IPS-11a (cell line): Measurements from ENCODE around the gene ZNF75A.
A peak's percentile ranks its signal among the peaks of the same experiment; 100 is the strongest.
"Not testable (repeated sequence)": the region's sequence is repeated elsewhere in the genome, so short reads cannot be mapped to it uniquely, and the experiment has no call there.

ENCODE experiments used
- H3K4me3 ChIP-seq: one replicate; pipeline ENCODE4 v1.5.1; 2013; ENCODE audit warnings: low read depth, low read length, control low read depth

The ZNF75A gene

DNA sequence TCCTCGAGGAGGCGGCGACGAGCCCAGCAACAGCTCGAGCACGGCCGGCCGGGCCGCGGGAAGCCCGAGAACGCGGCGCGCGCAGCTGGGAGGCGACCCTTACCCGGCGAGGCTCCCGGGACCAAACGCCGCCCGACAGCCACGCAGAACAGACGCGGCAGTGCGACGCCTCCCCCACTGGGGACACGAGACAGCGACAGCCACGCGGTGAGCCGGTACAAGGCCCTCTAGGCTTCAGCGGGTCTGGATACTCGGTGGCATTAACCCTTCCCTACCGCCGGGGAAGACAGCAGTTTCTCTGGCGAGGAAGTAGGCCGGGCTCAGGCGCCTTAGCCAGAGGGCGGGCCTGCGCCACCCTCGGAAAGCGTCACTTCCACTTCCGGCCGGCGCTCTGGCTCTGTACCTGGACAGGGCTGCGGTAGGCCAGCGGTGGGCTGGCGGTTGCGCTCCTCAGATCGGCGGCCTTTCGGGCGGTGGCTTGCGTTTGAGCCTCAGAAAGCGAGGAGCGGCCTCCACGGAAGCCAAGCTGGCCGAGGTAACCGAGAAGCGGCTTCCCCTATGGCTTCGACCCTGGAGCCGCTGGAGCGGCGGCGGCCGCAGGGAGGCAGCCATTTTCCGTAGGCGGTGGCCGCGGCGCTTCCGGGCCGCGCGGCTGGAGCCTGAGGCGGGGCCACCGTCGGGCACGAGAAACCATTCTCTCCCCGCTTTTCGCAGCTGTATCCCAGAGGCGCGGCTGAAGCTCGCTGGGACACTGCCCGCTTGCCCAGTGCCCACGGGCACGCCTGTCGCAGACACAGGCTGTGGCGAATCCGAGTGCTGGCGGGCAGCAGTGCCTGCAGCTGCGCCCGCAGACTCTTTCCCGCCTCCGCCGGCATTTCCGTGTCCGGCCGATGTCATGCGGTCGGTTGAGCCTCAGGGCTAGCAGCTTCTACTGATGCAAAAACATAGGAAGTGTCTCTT lies at the start of gene ZNF75A, which contains the start of gene TIGD7:
ZNF75A (plus strand) TSS at position 389 of the 960 bp plus-strand sequence. CDS start 2,932 bp downstream, outside the sequence.
TIGD7 (minus strand) TSS at position 322 of the 960 bp plus-strand sequence. CDS start 4,816 bp downstream, outside the sequence.
- H3K4me3 ChIP-seq, result peak within 1 kb of the TSS; percentile 77

- H3K4me3 ChIP-seq, result no peak within 1 kb of the TSS
These were observed 49.0 kb upstream of the ZNF75A start, which contains the start of gene MEFV for GRCh38 chr16:3256146-3256865. TSS of gene MEFV (minus strand) at chr16:3256633. CDS start at chr16:3256587, 46 bp downstream.

GRCh38 chr16:3256866-3257465 lies 48.3 kb upstream of the ZNF75A start:
- no peak overlapping the region for H3K4me3 ChIP-seq

GRCh38 chr16:3259836-3260235 lies 45.5 kb upstream of the ZNF75A start:
- H3K4me3 ChIP-seq, result no peak overlapping the region

DNA sequence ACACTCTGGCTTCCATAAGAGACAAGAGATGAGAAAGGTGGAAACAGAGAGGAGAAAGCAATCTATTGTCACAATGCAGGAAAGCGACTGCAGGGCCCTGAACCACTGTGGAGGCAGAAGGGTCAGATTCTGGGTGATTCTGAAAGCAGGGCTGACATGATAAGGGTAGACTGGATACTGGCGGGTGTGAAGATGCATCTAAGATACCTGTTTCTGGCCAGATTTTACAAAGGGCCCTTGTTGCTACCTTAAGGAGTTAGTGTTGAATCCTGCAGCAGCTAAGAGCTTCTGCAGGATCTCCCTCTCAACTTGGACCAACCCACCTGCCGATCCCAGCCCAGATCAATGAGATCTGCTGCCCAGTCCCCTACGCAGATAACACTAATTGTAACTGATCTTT lies 42.8 kb upstream of the ZNF75A start:
- H3K4me3 ChIP-seq, result no peak overlapping the region

DNA sequence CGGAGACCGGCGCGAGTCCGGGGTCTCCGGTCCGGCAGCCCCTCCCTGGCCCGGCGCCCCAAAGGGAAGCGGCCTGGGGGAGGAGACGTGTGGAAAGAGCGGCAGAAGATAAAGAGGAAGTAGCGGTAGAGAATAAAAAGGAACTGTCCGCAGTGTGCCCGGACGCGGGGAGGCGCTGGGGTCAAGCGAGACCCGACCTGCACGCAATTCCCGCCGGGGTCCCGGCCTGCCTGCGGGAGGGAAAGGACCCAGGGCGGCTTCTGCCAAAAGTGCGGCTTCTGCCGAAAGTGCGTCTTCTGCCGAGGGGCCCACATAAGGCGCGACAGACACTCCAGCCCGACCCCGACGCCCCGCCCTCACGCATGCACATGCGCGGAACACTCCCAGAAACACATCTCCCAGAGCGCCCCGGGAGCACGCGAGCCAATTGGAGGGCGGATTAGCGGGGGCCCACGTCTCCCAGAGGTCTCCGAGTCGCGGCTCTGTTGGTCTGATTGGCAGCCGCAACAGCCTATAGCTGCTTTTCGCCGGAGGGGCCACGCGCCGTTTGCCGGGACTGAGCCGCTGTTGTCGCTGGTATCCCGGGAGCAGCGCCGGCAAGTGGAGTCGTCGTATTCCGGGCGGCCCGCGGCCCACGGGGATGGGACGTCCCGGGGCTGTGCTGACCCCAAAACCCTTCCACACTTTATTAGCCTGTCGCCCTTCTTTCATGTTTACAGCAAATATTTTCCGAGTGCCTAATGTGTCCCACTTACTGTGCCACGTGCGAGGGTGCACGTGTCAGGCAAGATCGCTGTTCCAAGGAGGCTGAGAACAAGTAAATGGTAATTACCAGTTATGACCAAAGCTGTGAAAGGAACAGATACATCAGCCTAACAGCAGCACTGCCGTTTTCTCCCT lies 40.9 kb upstream of the ZNF75A start:
- peak overlapping the region; percentile 62 for H3K4me3 ChIP-seq

- H3K4me3 ChIP-seq, result no peak overlapping the region
These were observed 38.3 kb upstream of the ZNF75A start for GRCh38 chr16:3266873-3267537.

GRCh38 chr16:3268294-3268693 lies 37.0 kb upstream of the ZNF75A start:
- no peak overlapping the region for H3K4me3 ChIP-seq

DNA sequence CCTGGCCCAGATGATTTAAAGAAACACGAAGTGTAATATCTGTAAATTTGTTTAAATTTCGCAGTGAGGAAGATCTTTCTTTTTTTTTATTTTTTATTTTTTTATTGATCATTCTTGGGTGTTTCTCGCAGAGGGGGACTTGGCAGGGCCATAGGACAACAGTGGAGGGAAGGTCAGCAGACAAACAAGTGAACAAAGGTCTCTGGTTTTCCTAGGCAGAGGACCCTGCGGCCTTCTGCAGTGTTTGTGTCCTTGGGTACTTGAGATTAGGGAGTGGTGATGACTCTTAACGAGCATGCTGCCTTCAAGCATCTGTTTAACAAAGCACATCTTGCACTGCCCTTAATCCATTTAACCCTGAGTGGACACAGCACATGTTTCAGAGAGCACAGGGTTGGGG lies 34.6 kb upstream of the ZNF75A start:
- not testable (repeated sequence) for H3K4me3 ChIP-seq

DNA sequence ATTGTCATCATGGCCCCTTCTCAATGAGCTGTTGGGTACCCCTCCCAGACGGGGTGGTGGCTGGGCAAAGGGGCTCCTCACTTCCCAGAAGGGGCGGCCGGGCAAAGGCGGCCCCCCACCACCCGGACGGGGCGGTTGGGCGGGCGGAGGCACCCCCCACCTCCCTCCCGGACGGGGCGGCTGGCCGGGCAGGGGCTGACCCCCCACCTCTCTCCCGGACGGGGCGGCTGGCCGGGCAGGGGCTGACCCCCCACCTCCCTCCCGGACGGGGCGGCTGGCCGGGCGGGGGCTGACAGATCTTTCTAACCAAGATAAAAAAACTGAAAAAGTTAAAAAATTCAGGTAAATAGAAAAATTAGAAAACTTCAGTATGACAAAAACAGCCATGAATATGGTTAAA lies 34.0 kb upstream of the ZNF75A start:
- not testable (repeated sequence) for H3K4me3 ChIP-seq

- no peak overlapping the region for H3K4me3 ChIP-seq
These were observed 30.8 kb upstream of the ZNF75A start for GRCh38 chr16:3274490-3274889.

- H3K4me3 ChIP-seq, result no peak overlapping the region
These were observed 30.4 kb upstream of the ZNF75A start for GRCh38 chr16:3274947-3275346.

DNA sequence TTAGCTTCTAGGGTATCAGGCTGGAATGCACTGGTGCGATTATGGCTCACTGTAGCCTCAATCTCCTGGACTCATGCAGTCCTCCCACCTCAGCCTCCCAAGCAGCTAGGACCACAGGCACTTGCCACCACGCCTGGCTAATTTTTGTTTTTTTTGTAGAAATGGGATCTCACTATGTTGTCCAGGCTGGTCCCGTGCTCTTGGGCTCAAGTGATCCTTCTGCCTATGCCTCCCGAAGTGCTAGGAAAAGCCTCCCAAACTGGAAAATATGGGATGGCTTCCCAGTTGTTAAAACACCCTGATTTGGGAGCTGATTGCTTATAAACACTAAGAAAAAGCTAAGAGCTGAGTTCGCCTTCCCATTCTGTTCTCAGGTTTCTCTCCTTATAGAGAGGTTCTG lies 28.6 kb upstream of the ZNF75A start:
- H3K4me3 ChIP-seq, result no peak overlapping the region

GRCh38 chr16:3281222-3281820 lies 24.0 kb upstream of the ZNF75A start:
- H3K4me3 ChIP-seq, result no peak overlapping the region

- H3K4me3 ChIP-seq, result peak overlapping the region; percentile 78
These were observed 23.1 kb upstream of the ZNF75A start for GRCh38 chr16:3282103-3282729.

- H3K4me3 ChIP-seq, result peak within 1 kb of the TSS; percentile 78
These were observed 22.4 kb upstream of the ZNF75A start, which contains the start of gene ZNF263 for GRCh38 chr16:3282730-3283542. TSS of gene ZNF263 (plus strand) at chr16:3283491. CDS start at chr16:3283819, 328 bp downstream.

GRCh38 chr16:3283543-3284447 lies 21.5 kb upstream of the ZNF75A start:
- H3K4me3 ChIP-seq, result peak overlapping the region; percentile 78
